NCI-H774 (cell line): ENCODE measurements around the gene PUM1.
"Not testable (repeated sequence)": the region's sequence is repeated elsewhere in the genome, so short reads cannot be mapped to it uniquely, and the experiment has no call there.

Source experiments
- DNase-seq: peaks from one replicate; lab custom pipeline; 2025; lab: John Stamatoyannopoulos, UW

PUM1 gene

DNA sequence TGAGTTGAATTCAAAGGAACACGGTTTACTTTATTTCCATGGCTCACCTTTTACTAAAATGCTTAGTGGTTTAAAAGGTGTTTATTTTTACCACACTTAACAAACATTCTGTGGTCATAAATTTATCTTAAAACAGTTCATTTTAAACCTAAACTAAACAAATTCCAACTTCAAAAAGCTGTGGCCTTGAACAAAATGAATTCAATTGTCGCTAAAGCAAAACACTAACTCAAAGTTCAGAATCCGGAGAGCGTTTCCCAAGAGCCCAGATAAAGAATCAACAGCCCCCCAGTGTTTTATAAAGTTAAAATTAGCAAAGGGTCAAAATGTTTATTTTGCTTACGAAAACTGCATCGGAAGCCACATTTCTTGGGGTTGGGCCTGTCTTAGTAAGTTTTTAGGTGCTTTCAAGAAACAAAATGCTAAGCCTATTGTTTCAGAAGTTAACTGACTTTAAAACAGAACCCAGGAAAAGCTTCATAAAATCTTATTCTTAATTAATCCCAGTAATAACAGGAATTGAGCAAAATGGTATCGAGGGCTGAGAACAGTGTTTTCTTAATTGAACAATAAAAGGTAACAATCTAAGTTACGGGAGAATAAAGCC lies 1.3 kb downstream of the PUM1 start:
- no peak for DNase-seq

GRCh38 chr1:31063631-31064030 lies 1.9 kb downstream of the PUM1 start:
- no peak for DNase-seq

DNA sequence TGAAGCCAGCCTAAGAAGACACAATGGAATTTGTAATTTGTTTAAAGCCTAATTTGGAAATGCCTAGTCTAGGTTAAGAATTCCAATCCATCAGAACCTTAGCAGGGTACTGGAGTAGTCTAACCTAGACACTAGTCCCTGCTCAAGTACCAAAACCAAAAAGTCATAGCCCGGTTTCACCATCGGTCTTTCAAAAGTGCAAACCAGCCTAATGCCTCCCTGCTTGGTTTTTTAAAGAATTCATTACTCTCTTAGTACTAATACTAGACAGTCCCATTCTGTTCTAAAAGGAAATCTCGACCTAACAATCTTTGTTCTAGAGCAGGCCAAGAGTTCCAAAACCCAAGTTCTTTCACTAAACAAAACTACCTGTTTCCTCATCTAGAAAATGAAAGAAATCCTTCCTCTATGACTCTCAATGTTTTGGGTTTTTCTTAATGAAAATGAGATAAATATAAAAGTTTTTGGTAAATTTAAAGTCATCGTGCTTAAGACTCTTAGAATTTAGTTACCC lies 2.6 kb downstream of the PUM1 start:
- DNase-seq = no peak

DNA sequence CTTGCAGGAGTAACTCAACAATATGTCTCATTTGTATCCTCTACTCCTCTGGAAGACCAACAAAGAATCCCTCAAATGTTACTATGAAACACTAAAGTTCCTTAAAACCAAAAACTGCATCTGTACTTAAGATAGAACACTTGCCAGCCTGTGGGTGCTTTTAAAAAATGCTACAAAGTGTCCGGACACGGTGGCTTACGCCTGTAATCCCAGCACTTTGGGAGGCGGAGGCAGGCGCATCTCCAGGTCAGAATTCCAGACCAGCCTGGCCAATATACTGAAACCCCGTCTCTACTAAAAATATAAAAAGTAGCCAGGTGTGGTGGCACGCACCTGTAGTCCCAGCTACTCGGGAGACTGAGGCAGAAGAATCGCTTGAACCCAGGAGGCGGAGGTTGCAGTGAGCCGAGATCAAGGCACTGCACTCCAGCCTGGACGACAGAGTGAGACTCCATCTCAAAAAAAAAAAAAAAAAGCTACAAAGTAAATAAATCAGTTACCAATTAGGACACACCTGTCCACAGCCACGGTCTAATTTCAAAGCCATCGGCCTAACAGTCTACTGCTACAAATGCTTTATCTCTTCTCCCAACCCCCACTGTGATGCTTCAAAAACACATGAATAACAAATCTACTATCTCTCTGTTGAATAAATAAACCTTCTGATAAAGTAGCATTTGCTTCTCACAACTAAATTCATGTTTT lies 3.2 kb downstream of the PUM1 start:
- peak; percentile 66 for DNase-seq

DNA sequence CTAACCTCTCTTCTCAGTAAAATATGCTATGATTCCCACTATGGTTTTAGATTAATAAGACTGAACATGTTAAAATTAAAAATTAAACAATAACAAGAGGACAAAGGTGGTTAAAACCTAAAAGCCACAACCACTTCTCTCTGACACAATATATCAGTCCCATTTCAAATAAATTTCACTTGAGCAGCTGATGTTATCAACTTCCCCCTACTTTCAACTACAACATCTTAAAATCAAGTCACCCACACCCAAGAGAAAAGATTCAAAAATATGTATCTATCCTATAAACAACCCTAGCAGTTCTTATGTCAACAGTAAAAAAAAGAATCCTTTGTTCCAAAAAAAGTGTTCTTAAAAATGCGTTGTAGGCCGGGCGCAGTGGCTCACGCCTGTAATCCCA lies 7.5 kb downstream of the PUM1 start:
- DNase-seq = no peak

GRCh38 chr1:31055953-31056352 lies 9.6 kb downstream of the PUM1 start:
- DNase-seq = no peak

GRCh38 chr1:31055501-31055900 lies 10.0 kb downstream of the PUM1 start:
- no peak for DNase-seq

GRCh38 chr1:31054958-31055481 lies 10.5 kb downstream of the PUM1 start:
- DNase-seq = no peak

DNA sequence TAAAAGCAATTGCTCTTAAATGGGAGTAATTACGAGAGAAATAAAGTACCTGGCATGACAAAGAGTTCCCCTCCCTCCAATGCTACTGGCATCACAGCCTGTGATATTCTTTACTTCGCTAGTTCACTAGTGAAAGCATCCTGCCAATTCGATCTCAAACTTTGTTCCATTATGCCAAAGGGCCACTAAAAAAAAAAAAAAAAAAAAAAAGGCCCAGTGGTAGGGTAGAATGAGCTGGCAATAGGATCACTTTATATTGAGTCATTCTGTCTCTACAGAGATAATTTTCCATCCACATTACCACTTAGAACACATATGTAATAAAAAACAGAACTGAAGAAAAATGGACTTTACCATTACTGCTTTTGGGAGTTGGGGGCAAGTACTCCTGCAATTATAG lies 11.2 kb downstream of the PUM1 start:
- no peak for DNase-seq

DNA sequence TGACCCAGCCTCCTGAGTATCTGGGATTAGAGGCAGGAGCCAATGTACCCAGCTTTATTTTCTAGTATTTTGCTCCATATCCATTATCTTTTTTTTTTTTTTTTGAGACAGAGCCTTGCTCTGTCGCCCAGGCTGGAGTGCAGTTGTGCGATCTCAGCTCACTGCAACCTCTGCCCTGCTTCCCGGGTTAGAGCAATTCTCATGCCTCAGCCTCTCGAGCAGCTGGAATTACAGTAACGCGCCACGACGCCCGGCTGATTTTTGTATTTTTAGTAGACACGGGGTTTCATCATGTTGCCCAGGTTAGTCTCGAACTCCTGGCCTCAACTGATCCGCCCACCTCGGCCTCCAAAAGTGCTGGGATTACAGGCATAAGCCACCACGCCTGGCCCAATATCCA lies 12.9 kb downstream of the PUM1 start:
- not testable (repeated sequence) for DNase-seq

GRCh38 chr1:31051611-31052010 lies 13.9 kb downstream of the PUM1 start:
- DNase-seq = no peak

- not testable (repeated sequence) for DNase-seq
These were observed 18.0 kb downstream of the PUM1 start for GRCh38 chr1:31047507-31047906.

GRCh38 chr1:31043631-31044030 lies 21.9 kb downstream of the PUM1 start:
- peak; percentile 94 for DNase-seq

DNA sequence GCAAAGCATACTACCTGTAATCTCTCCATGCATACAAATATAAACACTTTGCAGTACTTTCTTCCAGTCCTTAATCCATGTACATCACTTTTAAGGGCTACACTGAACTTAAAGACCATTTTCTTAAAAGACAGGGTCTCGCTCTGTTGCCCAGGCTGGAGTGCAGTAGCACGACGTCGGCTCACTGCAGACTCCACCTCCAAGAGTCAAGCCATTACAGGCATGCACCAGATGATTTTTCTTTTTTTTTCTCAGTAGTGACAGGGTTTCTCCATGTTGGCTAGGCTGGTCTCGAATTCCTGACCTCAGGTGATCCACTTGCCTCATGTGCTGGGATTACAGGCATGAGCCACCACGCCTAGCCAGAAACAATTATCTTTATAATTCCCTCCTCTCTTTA lies 22.9 kb downstream of the PUM1 start:
- no peak for DNase-seq

DNA sequence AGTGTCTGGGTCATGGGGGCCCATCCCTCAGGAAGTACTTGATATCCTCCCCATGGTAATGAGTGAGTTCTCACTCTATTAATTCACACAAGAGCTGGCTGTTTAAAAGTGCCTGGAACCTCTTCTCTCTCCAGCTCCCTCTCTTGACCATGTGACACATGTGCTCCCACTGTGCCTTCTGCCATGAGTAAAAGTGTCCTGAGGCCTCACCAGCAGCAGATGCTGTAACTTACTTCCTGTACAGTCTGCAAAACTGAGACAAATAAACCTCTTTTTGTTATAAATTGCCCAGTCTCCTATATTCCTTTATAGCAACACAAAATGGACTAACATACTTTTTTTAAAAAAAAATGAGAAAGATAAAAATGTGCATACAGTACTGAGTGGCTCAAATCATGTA lies 24.0 kb downstream of the PUM1 start:
- DNase-seq = no peak

DNA sequence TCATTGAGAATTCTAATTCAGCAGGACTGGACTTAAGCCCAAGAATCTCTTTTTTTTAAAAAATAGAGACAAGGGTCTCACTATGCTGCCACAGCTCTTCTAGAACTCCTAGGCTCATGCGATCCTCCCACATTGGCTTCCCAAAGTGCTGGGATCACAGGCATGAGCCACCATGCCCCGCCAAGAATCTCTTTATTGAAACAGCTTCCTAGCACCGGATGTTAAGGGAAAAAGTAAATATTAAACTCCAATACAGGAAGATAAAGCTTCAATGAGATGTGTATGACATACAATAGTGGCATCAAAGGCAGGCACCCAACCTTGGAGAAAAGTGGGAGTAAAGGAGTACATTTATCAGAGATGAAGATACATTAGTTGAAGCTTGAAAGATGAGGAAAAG lies 25.5 kb downstream of the PUM1 start:
- DNase-seq = peak; percentile 14

- DNase-seq = not testable (repeated sequence)
These were observed 26.6 kb downstream of the PUM1 start for GRCh38 chr1:31038935-31039334.

DNA sequence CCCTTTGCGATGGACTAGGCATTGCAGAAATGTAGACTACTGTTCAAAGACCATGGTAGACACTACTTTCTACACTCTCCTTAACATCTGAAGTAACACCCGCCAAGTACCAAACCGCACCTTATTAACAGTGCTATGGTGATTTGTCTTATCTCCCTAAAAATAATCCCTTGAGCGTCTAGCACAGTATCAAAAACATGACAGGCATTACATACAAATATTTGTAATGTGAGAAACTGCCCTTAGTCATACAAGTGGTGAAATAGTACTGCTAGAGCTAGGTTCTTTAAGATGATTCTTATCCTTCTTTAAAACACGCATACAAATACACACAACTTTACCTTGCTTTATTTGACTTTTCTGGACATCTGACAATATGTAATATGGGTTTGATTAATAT lies 27.2 kb downstream of the PUM1 start:
- no peak for DNase-seq

GRCh38 chr1:31036749-31037500 lies 28.6 kb downstream of the PUM1 start:
- no peak for DNase-seq

GRCh38 chr1:31033598-31033997 lies 31.9 kb downstream of the PUM1 start:
- DNase-seq = no peak

DNA sequence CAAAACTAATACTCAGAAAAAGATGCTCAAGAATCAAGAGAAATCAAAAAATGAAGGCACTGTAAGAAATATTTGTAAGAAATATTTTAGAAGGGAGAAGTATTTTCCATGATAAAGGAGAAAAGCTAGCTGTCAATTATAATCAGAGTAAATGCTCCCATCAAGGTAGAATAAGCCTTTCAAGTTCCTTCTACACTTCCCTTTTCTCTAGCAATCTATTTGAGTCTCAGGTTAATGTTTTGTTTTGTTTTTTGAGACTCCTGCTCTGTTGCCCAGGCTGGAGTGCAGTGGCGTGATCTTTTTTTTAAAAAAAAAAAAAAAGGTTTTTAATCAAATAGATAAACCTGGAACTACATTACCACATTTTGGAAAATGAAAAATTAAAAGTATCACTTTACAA lies 33.3 kb downstream of the PUM1 start:
- no peak for DNase-seq

DNA sequence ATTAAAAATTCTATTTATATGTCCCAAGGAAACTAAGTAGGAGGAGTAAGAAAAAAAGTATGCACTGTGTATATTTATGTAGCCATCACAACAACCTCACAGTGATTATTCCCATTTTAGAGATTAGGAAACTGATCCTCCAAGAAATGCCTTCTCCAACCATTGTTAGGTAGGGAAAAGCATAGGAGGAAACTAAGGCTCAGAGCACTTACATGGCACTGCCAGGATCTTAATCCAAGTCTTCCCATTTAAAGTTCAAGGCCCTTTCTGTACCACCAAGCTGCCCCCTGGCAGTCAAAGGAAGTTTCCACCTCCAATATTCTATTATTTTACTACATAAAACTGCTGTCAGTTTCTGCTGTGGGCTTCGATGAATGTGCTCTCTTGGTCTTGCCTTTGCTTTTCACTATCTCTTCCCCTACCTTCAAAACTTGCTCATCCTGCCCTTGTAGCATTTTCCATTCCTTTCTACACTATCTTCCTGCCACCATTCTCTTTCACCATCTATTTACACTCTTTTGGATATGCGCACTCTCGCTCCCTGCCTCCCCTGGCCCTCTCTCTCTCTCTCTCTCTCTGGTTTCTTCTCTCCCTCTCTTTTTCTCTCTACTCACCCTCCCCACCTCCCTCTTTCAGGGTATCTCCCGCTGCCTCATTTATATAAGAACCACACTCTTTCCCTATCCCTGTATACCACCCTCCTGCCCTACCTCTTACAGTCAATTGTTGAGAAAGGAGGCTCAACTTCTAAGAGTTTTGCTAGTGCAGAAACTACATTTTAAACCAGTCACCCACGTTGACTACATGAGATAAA lies 34.0 kb downstream of the PUM1 start:
- DNase-seq = no peak
